Memory B cell (primary cell): ENCODE measurements around the gene C6orf136.
"Not testable (repeated sequence)": the region's sequence is repeated elsewhere in the genome, so short reads cannot be mapped to it uniquely, and the experiment has no call there.

Experiments used
- ATAC-seq: fragments of 150-1000 bp; cut with Tn5 transposase; 2 replicates; pipeline ENCODE4 v1.10.0; 2021; ENCODE audit warnings: low read depth, mild to moderate bottlenecking, moderate library complexity
- DNase-seq, 2 donors: peaks; one replicate each; pipeline ENCODE4 v3.0.0; 2022; ENCODE audit warnings: low spot score in 2 of 2
- H3K27ac Mint-ChIP-seq: one replicate; pipeline ENCODE4 v1.8.0; 2022; ENCODE audit warnings: mild to moderate bottlenecking, moderate library complexity, mixed read lengths
- H3K27me3 Mint-ChIP-seq: one replicate; pipeline ENCODE4 v1.8.0; 2022; ENCODE audit warnings: mixed read lengths
- H3K36me3 Mint-ChIP-seq: one replicate; pipeline ENCODE4 v1.8.0; 2022; ENCODE audit warnings: mild to moderate bottlenecking, mixed read lengths
- H3K4me1 Mint-ChIP-seq: one replicate; pipeline ENCODE4 v1.8.0; 2022; ENCODE audit warnings: mixed read lengths
- H3K4me3 Mint-ChIP-seq: one replicate; pipeline ENCODE4 v1.8.0; 2022; ENCODE audit warnings: mild to moderate bottlenecking, moderate library complexity, mixed read lengths
- H3K9me3 Mint-ChIP-seq: one replicate; pipeline ENCODE4 v1.8.0; 2022; ENCODE audit warnings: mixed read lengths

The C6orf136 gene

DNA sequence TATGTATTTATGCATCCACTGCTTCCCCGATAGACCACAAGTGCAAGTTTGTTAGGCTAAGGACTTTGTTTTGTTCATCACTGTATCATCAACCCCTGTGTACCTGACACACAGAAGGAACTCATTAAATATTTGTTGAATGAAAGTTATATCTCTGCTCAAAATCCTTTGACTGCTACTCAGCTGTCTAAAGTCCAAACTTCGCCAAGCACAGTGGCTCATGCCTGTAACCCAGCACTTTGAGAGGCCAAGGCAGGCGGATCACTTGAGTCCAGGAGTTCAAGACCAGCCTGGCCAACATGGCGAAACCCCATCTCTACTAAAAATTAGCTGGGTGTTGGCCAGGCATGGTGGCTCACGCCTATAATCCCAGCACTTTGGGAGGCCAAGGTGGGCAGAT is 11.0 kb downstream of the C6orf136 start:
- not testable (repeated sequence) for H3K4me1 Mint-ChIP-seq, H3K27me3 Mint-ChIP-seq, DNase-seq, H3K4me3 Mint-ChIP-seq, ATAC-seq, H3K9me3 Mint-ChIP-seq
- Mint-ChIP-seq H3K36me3 (peaks cover 49% of the 10 kb centered on the region), H3K27ac (peak overlapping the region; percentile 22)

- Mint-ChIP-seq H3K4me1 (peaks cover 4% of the 10 kb centered on the region), H3K27me3 (no peaks in the 10 kb centered on the region), H3K4me3 (no peak overlapping the region), H3K36me3 (peaks cover 29% of the 10 kb centered on the region), H3K27ac (no peak overlapping the region), H3K9me3 (no peaks in the 10 kb centered on the region)
- ATAC-seq (no peak), DNase-seq (no peak)
These were observed 18.2 kb downstream of the C6orf136 start for GRCh38 chr6:30664994-30665767.

- not testable (repeated sequence) for H3K27ac Mint-ChIP-seq, DNase-seq, H3K9me3 Mint-ChIP-seq, ATAC-seq, H3K4me3 Mint-ChIP-seq, H3K27me3 Mint-ChIP-seq
- peaks cover 34% of the 10 kb centered on the region for H3K36me3 Mint-ChIP-seq
- peaks cover 10% of the 10 kb centered on the region for H3K4me1 Mint-ChIP-seq
These were observed 19.4 kb downstream of the C6orf136 start for GRCh38 chr6:30666300-30666699.

- H3K4me1 Mint-ChIP-seq, result peaks cover 15% of the 10 kb centered on the region
These were observed 24.0 kb downstream of the C6orf136 start for GRCh38 chr6:30670760-30671527.

GRCh38 chr6:30672445-30673253 is 25.7 kb downstream of the C6orf136 start, which contains the start of gene DHX16:
Gene DHX16, minus strand, starts transcription at chr6:30673006. Its CDS starts 165 bp downstream, at chr6:30672841.
- ATAC-seq, result peak; percentile 85
- H3K9me3 Mint-ChIP-seq, result no peaks in the 10 kb centered on the region

More at GRCh38 chr6:30670760-30671527, 24.0 kb downstream of the C6orf136 start:
- Mint-ChIP-seq H3K36me3 (peaks cover 11% of the 10 kb centered on the region), H3K4me3 (peak overlapping the region; percentile 28), H3K27me3 (no peaks in the 10 kb centered on the region), H3K27ac (no peak overlapping the region), H3K9me3 (no peaks in the 10 kb centered on the region)
- DNase-seq (no peak), ATAC-seq (no peak)

DNA sequence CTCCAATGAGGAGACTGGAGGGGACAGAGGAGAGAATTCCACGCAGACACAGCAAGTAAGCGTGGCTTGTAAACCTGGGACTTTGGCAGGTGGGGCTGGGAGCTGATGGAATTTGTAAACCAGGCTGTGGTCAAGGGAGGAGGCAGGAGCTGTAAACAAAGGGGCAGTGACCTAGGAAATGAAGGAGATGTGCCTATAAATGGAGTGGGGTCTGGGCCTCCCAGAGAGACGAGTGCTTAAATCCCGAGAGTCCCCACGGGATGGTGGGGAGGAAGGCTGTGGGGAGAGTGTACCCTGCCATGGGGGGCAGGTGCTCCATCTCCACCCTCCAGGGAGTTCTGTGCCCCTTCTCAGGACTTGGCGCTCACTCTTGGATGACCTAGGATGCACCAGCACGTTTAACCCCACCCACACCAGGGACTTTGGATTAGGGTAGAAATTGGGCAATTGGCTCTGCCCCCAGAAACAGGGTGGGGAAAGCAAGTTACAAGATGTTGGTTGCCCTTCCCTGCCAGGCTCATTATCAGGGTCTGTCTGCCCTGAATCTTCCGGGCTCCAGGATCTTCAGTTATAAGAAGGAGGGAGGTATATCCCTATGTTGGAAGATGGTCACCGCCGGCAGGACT is 29.8 kb downstream of the C6orf136 start:
- peak overlapping the region; percentile 59 for H3K27ac Mint-ChIP-seq
- H3K4me3 Mint-ChIP-seq, result no peak overlapping the region
- ATAC-seq, result no peak
- peaks cover 19% of the 10 kb centered on the region for H3K36me3 Mint-ChIP-seq
- peaks cover 32% of the 10 kb centered on the region for H3K4me1 Mint-ChIP-seq
- DNase-seq, result no peak
- H3K27me3 Mint-ChIP-seq, result no peaks in the 10 kb centered on the region
- H3K9me3 Mint-ChIP-seq, result no peaks in the 10 kb centered on the region

More at GRCh38 chr6:30672445-30673253, 25.7 kb downstream of the C6orf136 start, which contains the start of gene DHX16:
- peak; percentile 89 to 93 for DNase-seq
- no peaks in the 10 kb centered on the region for H3K27me3 Mint-ChIP-seq
- H3K27ac Mint-ChIP-seq, result peak within 1 kb of the TSS; percentile 58
- peaks cover 16% of the 10 kb centered on the region for H3K36me3 Mint-ChIP-seq
- H3K4me1 Mint-ChIP-seq, result peaks cover 19% of the 10 kb centered on the region
- peak within 1 kb of the TSS; percentile 90 for H3K4me3 Mint-ChIP-seq

DNA sequence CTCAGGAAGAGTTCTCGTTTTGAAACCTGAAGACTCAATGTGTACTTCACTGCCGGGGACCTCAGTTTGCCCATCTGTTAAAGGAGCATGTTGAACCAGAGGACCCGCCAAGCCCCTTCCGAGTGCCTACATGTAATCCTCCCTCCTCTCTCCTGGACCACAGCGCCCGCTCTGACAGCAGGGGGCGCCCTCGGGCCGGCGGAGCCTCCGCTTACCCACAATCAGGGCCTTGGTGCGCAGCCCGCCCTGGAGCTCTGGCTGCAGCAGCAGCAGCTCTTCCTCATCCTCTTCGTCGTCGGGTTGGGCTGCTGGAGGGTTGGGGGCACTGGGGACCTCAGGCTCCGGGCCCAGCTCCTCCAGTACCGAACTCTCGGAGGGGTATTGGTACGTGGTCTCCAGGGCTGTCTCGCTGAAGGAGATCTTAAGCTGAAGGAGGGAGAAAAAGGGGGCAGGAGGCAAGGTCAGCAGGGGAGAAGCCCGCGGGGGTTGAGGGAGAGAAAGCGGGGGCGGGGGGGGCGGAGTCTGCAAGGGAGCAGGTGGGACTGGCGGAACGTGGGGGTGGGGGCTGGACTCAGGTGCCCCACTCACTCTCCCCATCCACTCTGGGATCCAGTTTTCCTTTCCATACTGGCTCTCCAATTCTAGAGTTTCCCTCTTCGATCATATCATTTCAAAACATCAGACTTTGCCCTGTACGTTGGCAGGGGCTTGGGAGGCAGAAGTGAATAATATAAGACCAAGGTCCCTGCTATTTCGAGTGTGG is 32.2 kb downstream of the C6orf136 start:
- DNase-seq, result peak; percentile 95 to 98
- Mint-ChIP-seq H3K9me3 (no peaks in the 10 kb centered on the region), H3K27me3 (no peaks in the 10 kb centered on the region), H3K4me1 (peaks cover 40% of the 10 kb centered on the region), H3K27ac (peak overlapping the region; percentile 64), H3K36me3 (peaks cover 35% of the 10 kb centered on the region), H3K4me3 (peak overlapping the region; percentile 98)
- peak; percentile 53 for ATAC-seq

GRCh38 chr6:30679765-30680535 is 33.0 kb downstream of the C6orf136 start:
- Mint-ChIP-seq H3K27me3 (no peaks in the 10 kb centered on the region), H3K9me3 (no peaks in the 10 kb centered on the region), H3K4me1 (peaks cover 40% of the 10 kb centered on the region), H3K4me3 (peak overlapping the region; percentile 98), H3K36me3 (peaks cover 39% of the 10 kb centered on the region), H3K27ac (peak overlapping the region; percentile 64)
- DNase-seq, result no peak
- no peak for ATAC-seq

DNA sequence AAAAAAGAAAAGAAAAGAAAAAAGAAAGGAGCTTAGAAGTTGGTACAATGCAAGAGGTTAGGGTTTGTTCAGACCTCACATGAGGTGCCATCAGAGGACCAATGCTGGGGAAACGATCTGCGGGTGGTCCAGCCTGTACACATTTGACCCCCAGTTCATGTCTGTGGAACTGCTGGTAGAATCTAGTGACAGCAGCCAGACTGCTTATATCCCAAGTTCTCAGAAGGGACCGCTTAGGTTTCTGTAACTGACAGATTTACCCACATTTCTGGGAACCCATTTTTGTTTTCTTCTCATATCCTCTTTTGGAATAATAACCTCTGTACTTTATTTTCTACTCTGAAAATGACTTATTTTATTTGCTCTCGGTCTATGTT is 34.8 kb downstream of the C6orf136 start:
- Mint-ChIP-seq H3K27me3 (no peaks in the 10 kb centered on the region), H3K36me3 (peaks cover 45% of the 10 kb centered on the region), H3K4me3 (peak overlapping the region; percentile 98), H3K27ac (peak overlapping the region; percentile 92), H3K4me1 (peaks cover 39% of the 10 kb centered on the region), H3K9me3 (no peaks in the 10 kb centered on the region)
- ATAC-seq (no peak), DNase-seq (no peak)

- H3K27ac Mint-ChIP-seq, result peak overlapping the region; percentile 92
- ATAC-seq (peak; percentile 70), DNase-seq (peak; percentile 76 to 86)
- peak overlapping the region; percentile 98 for H3K4me3 Mint-ChIP-seq
- peaks cover 45% of the 10 kb centered on the region for H3K36me3 Mint-ChIP-seq
- no peaks in the 10 kb centered on the region for H3K27me3 Mint-ChIP-seq
- no peaks in the 10 kb centered on the region for H3K9me3 Mint-ChIP-seq
- H3K4me1 Mint-ChIP-seq, result peaks cover 39% of the 10 kb centered on the region
These were observed 35.5 kb downstream of the C6orf136 start for GRCh38 chr6:30682143-30683117.

- no peaks in the 10 kb centered on the region for H3K9me3 Mint-ChIP-seq
- ATAC-seq (no peak), DNase-seq (no peak)
- peaks cover 48% of the 10 kb centered on the region for H3K4me1 Mint-ChIP-seq
- H3K36me3 Mint-ChIP-seq, result peaks cover 45% of the 10 kb centered on the region
- peak overlapping the region; percentile 98 for H3K4me3 Mint-ChIP-seq
- no peaks in the 10 kb centered on the region for H3K27me3 Mint-ChIP-seq
- H3K27ac Mint-ChIP-seq, result peak overlapping the region; percentile 92
These were observed 36.4 kb downstream of the C6orf136 start for GRCh38 chr6:30683183-30683979.
